Epithelial cell of proximal tubule (primary cell): ENCODE results near the gene IQCH. TPM values are rescaled to one million over a fixed set of nuclear protein-coding genes. Genes with fewer than 3 reads are reported as not detected.

ENCODE experiments used
- DNase-seq: peaks from one replicate; pipeline ENCODE4 v3.0.0-alpha.2; 2011; ENCODE audit warnings: low read depth
- H3K4me3 ChIP-seq: 2 replicates; pipeline ENCODE4 v1.5.1; 2011; ENCODE audit warnings: low read depth, mild to moderate bottlenecking, low read length
- CTCF ChIP-seq: conservative IDR thresholded peaks from 2 replicates; pipeline ENCODE4 v1.5.1; 2012; ENCODE audit warnings: low read depth, mild to moderate bottlenecking, low read length
- total RNA-seq: library from RNA; depleted of rRNA; stranded (reverse); fragments of >200 nt; gene quantifications from 2 replicates; pipeline ENCODE4 v1.2.3, GENCODE V29; 2015

Gene IQCH
- total RNA-seq, 1 donor from 2014 or later = 0.92 TPM

GRCh38 chr15:67465196-67465952 is 210.8 kb downstream of the IQCH start:
- TF ChIP-seq CTCF = no peak
- no peak for DNase-seq

DNA sequence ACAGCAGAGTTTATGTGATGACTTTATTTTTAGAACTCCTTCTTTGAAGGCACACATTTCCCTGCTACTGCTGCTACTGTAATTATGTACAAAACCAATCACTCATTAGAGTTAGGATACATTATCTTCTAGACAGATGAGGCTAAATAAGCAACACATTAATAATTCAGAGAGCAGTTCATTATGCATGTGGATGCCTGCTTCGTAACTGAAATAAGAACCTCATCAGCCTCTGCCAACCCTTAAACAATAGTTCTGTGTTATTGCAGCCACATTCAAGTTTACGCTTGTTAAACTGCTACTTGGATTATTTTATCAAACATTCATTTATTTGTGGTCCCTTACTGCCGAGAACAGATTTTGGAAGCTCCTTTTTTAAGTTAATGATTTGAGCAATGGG is 213.8 kb downstream of the IQCH start:
- TF ChIP-seq CTCF = no peak
- no peak overlapping the region for H3K4me3 ChIP-seq
- no peak for DNase-seq

More at GRCh38 chr15:67465196-67465952, 210.8 kb downstream of the IQCH start:
- H3K4me3 ChIP-seq = no peak overlapping the region

GRCh38 chr15:67469680-67470079 is 215.1 kb downstream of the IQCH start:
- no peak overlapping the region for H3K4me3 ChIP-seq
- DNase-seq = no peak
- no peak for TF ChIP-seq CTCF

- H3K4me3 ChIP-seq = no peak overlapping the region
- DNase-seq = no peak
- TF ChIP-seq CTCF = no peak
Measured at GRCh38 chr15:67472957-67473356, 218.4 kb downstream of the IQCH start.

DNA sequence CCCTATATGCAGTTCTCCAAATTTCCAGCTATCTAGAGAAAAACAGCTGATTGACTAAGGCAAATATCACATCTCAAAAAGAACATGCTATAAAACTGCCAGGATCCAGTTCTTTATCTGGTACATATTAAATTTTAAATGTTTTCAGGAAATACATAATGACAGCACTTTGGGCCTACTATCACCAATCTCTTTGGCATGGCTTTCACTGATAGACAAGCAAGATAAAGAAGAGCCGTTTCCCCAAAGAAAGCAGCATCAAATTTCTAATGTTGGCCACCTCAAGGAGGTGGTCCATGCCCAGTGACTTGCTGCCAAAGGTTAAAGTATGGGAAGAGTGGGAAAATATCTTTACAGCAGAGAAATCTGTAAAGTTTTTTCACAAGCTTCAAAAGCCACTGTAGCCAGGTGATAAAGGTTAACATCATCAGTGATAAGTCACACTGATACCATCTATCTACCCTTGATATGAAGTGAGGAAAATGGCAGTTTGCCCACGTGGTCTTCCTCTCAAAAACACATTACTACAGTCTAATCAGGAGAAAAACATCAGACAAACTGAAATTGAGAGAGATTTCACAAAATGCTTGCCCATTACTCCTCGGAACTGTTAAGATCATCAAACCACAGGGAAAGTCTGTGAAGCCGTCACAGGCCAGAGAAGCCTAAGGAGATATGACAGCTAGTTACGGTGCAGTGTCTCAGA is 220.0 kb downstream of the IQCH start:
- no peak overlapping the region for H3K4me3 ChIP-seq
- no peak for TF ChIP-seq CTCF
- DNase-seq = no peak

DNA sequence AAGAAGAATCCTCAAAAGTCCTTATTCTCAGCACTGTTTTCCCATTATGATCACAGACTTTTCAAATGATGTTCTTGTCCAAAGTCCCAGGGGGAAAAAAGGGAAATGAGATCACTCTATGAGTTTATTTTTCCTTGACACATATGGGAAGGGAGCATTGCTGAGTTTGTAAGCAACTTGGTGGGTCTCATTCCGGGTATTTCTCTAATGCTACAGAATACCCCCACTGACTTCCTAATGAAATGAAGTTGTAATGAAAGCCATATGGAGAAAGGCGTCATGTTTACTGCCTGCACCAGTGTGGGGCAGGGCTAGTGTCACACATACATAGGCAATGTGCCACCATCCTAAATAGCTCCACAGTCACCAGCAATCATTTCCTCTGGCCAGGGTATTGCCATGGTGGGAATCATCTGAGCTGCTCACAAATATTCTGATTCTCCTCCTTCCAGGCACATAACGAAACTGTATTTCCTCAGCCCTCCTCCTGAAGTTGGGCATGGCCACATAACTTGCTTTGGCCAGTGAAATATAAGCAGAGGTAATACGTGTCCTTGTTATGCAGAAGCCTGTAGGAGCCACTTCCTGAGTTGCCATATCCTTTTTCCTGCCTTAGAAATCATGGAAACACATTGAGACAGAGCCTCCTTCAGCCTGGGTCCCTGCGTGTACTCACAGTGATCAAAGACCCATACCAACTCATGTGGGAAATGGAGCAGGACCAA is 225.4 kb downstream of the IQCH start:
- no peak for DNase-seq
- TF ChIP-seq CTCF = no peak
- H3K4me3 ChIP-seq = no peak overlapping the region
